Gastroesophageal sphincter (tissue), 3 donors: ENCODE data around the gene ARHGEF11.

Experiments
- CTCF ChIP-seq, 4 experiments: fragments of 200-600 bp in 2 of 4; fragments of 450-650 bp in 2 of 4; sonication (generic) in 1 of 4; IDR thresholded peaks; one replicate each; pipeline ENCODE4 v1.5.1; 2017 to 2019; ENCODE audit warnings: antibody characterized with exemption in 4 of 4, mild to moderate bottlenecking in 2 of 4, moderate library complexity in 2 of 4
- POLR2A ChIP-seq, 2 donors: fragments of 450-650 bp; IDR thresholded peaks; one replicate each; pipeline ENCODE4 v1.6.1; 2017; ENCODE audit warnings: antibody characterized with exemption in 2 of 2, mild to moderate bottlenecking in 2 of 2, moderate library complexity in 1 of 2
- POLR2AphosphoS5 ChIP-seq: sonication (generic); formaldehyde crosslinking; IDR thresholded peaks from one replicate; pipeline ENCODE4 v1.6.1; 2017; ENCODE audit warnings: antibody characterized with exemption

- TF ChIP-seq CTCF (IDR thresholded peaks at IDR 0.05): no peak
- TF ChIP-seq POLR2AphosphoS5: no peak
- TF ChIP-seq POLR2A (IDR thresholded peaks at IDR 0.05): no peak
These were observed 37.0 kb downstream of the ARHGEF11 start for GRCh38 chr1:157008502-157008901.
